Measurements from ENCODE around the gene EBP.
"Not testable (repeated sequence)": the region's sequence is repeated elsewhere in the genome, so short reads cannot be mapped to it uniquely, and the experiment has no call there.

The EBP gene

DNA sequence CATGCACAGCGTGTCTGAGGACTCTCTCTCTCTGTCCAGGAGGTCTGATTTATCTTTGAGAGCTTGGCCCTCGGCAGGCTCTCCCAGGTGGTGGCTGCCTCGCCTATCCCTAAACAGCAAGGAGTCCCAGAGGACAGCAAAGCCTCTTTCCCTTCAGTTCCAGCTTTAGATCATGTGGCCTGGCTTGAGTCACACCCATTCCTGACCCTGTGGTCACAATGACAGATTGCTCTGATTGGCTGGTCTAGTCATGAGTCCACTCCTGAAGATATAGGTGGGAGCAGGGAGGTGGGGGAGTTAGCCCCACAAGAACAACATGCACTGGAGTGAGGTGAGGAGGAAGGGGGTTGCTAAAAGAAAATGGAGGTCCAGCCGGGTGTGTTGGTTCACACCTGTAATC is 24.9 kb upstream of the EBP start:
- no peak for DNase-seq

DNA sequence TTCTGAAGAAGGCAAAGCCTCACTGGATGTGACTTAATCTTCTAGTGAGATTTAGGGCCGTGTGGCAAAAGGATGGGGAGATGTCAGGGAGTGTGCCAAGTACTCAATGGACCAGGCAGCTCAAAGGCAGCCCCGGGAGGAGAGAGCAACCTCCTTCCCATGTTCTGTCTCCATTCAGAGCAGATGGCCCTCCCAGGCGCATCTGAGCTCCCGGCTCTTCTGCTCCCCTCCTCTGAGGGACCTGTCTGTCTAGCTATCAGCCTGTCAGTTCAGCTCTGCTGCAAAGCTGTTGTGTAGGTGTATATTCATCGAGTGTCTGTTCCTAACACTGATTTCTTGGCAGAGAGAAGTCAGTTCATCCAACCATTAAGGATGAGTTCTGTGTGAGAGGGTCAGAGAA is 23.7 kb upstream of the EBP start:
- DNase-seq = no peak

DNA sequence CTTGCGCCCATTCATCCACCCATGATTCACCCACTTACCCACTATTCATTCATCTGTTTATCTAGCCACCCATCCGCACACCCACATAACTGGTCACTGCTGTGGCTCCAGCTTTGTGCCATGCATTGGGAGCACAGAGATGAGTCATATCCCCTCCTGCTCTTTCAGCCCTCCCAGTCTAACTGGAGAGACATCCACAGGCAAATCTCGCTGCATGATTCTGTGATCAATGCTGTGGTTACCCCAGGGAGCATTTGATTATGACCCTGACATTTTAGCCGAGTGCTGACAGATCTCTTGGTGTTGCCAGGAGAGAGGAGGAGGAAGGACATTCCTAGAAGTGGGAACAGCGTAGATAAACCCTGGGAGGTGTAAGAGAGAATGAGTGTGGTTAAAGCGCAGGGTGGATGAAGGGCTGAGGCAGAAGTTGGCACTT is 23.2 kb upstream of the EBP start:
- peak; percentile 8 for DNase-seq

DNA sequence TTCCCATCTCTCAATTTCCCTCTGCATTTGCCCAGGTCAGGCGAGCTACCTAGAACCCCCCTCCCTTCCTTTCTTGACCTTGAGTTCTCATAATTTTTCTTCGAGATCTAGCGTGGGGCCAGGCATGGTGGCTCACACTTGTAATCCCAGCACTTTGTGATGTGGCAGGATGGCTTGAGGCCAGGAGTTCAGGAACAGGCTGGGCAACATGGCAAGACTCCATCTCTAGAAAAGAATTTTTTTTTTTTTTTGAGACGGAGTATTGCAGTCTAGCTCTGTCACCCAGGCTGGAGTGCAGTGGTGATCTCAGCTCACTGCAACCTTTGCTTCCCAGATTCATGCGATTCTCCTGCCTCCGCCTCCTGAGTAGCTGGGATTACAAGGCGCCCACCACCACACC is 17.3 kb upstream of the EBP start:
- DNase-seq = no peak

DNA sequence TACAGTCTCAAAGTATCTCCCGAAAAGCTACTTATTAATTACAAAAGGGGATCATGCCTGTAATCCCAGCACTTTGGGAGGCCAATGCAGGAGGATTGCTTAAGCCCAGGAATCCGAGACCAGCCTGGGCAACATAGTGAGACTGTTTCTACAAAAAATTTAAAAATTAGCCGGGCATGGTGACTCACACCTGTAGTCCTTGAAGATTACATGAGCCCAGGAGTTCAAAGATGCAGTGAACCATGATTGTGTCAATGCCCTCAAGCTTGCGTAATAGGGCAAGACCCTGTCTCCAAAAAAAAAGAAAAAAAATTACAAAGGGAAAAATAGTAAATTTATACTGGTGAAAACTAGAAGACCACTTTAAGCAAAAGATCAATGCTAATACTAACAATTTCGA is 16.1 kb upstream of the EBP start:
- no peak for DNase-seq

DNA sequence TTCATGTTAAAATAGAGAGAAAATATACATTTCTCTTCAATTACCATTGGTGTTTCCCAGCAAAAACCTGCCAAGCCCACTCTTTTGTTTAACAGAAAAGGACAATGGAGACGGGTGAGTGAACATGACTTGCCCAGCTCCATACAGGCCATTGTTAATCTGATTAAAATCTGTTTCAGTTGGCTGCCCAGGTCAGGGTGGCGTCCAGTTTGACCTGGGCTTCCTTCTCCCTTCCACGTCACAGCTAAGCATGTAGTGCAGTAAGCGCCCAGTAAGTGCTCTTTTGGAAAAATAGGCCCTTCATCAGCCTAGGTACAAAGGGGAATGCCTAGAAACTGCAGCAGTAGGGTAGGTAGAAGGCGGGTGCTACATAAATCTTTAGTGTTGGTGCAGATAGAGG is 14.4 kb upstream of the EBP start:
- DNase-seq = no peak

DNA sequence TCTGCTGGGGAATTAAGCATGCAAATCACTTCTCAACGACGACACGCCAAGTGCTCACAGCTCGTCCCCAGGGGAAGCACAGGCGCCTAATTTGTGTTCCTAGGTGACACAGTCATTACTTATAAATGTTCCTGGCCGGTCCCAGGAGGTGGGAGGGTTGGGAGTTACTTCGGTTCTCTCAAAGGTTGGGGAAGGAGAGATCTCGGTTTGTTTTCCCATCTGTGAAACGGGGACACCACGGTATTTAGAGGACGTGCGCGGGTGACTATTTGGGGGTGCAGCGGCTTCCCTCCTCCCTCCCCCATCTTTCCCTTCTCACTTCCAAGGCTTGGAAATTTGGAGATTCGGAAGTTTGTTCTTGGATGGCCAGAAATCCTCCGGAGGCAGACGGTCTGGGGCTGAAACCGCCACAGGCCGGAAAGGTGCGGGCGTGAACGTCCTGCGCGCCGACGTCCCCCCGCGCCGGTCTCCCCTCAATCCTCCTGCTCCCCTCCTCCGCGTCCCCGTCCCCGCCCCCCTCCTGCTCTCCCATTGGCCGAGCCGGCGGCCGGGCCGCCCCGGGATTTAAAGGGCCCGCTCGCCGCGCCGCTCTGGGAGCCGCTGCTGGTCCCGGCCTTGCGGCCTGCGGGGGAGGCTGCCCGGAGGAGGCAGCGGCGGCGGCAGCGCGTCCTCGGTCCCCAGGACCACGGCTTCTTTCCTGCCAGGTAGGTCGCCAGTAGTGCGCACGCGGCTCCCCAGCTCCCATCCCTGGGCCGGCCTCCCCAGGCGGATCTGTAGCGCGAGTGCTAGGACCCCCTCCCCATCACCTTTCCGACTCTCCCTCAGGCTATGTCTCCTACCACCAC is 13.0 kb upstream of the EBP start, which contains the start of gene PORCN:
Gene PORCN (plus strand): TSS at position 593 of the 845 bp plus-strand sequence. CDS start 829 bp downstream, outside the sequence.
- DNase-seq = peak; percentile 2

DNA sequence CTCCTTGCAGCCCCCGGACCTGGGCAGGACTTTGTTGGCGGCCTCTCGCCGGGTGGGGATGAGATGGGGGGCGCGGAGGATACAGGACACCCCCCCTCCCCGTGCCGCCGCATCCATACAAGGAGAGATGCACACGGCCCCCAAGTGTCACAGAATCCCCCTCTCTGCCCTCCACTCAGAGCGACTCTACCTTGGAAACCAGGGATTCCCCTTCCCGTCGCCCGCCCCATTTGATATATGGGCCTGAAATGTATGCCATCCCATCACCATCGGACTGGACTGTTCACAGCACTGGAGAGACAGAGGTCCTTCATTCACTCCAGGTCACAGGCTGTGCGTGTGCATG is 12.4 kb upstream of the EBP start:
- no peak for DNase-seq

DNA sequence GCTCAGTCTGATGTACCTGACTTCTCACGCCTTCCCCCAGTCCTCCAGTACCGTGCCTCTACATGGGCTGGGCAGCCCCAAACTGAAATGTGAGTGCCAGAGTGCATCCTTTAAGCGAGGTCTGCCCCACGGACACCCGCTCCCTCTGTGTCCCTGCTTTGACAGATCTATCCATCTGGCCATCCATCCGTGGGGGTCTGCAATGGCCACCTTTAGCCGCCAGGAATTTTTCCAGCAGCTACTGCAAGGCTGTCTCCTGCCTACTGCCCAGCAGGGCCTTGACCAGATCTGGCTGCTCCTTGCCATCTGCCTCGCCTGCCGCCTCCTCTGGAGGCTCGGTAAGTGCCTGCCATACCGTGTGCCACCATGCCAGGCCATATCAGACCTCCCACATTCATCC is 12.0 kb upstream of the EBP start:
- no peak for DNase-seq

DNA sequence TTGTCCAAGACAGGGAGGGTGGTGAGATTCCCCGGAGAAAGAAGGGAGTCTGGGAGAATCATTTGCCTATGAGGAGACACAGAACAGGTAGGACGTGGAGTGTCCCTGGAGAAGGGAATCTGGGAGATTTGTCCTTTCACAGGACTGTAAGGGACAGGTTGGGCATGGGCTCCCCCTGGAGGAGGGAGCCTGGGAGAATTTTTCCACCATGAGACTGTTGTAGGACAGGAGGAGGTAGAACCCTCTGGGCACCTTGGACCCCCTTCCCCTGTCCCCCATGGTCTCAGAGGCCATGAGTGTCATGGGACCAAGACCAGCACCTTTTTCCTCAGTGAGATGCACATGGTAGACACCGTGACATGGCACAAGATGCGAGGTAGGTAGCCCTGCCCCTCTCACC is 10.0 kb upstream of the EBP start:
- no peak for DNase-seq

DNA sequence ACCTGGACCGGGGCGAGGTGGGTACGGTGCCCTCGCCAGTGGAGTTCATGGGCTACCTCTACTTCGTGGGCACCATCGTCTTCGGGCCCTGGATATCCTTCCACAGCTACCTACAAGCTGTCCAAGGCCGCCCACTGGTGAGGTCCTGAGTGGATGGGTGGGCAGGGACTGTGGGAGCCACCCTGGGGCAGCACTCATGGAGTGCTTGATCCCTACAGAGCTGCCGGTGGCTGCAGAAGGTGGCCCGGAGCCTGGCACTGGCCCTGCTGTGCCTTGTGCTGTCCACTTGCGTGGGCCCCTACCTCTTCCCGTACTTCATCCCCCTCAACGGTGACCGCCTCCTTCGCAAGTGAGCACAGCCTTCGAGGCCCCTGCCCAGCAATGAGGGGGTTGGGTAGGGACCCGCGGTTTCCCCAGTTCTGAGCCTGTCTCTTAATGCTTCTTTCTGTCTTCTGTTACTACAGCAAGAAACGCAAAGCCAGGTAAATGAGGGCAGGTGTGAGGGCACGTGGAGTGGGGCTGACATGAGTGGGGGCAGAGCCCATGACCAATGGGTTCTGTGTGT is 9.2 kb upstream of the EBP start:
- DNase-seq = no peak

DNA sequence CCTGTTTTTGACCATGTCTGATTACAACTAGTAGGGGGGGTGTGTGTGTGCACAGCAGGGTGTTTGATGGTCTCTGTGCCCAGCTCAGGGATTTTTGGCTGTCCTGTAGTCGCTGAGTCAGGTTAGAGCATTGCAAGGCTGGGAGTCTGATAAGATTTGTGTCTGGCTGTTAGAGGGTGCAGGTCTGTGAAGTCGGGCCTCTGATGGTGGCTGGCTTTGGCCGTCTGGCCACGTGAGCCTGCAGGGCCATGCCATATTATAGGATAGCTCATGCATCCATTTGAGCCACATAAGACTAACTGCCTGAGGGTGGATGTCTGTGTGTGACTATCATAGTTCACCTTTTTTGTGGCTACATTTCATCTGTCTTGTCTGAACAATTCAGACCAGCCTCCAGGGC is 7.9 kb upstream of the EBP start:
- no peak for DNase-seq

DNA sequence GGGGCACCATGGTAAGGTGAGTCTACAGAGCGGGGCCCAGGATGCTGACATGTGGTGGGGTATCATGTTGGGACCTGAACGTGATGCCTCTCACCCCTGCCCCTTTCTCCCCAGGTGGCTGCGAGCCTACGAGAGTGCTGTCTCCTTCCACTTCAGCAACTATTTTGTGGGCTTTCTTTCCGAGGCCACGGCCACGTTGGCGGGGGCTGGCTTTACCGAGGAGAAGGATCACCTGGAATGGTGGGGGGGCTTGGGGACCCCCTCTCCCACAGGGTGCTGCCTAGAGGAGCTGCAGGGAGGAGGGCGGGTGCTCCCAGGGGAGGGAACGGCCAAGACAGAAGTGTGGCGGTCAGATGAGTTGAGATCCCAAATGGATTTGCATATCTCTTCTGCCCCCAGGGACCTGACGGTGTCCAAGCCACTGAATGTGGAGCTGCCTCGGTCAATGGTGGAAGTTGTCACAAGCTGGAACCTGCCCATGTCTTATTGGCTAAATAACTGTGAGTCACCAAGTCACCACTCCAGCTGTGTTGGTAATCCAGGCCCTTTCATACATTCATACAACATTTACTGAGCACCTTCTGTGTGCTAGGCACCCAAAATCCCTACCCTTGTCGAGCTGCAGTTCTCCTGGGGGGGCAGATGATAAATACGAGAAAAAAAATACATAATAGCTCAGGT is 7.3 kb upstream of the EBP start:
- DNase-seq = no peak

DNA sequence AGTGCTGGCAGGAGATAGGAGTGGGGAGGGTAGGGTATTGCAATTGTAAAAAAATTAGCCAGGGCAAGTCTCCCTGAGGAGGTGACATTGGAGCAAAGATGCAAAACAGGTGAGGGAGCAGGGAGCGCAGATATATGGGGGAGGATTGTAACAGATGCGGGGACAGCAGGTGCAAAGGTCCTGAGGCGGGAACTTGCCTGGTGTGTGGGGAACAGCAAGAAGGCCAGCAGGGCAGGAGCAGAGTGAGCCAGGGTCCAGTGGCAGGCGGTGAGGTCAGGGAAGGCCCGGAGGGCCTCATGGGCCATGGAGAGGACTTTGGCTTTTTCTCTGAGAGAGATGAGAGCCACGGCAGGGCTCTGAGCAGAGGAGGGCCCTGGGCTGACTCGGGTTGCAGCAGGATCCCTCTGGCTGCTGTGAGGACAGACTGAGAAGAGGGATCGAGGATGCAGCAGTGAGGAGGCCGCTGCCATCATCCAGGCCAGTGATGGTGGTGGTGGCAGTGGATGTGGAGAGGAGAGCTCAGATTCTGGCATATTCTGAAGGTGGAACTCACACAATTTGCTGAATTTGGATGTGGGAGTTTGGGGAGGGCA is 6.6 kb upstream of the EBP start:
- DNase-seq = no peak

DNA sequence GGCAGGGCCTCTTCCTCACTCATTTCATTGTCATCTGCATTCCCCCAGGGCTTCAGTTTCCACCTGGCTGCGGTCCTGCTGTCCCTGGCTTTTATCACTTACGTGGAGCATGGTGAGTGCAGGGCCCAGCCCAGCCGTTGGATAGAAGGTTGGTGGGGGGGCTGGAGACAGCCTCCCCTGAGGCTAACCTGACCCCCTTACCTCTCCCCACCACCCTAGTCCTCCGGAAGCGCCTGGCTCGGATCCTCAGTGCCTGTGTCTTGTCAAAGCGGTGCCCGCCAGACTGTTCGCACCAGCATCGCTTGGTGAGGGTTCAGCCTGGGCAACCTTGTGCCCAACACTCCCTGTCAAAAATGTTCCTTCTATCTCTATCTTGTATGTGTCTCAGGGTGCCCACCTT is 5.8 kb upstream of the EBP start:
- DNase-seq = no peak

DNA sequence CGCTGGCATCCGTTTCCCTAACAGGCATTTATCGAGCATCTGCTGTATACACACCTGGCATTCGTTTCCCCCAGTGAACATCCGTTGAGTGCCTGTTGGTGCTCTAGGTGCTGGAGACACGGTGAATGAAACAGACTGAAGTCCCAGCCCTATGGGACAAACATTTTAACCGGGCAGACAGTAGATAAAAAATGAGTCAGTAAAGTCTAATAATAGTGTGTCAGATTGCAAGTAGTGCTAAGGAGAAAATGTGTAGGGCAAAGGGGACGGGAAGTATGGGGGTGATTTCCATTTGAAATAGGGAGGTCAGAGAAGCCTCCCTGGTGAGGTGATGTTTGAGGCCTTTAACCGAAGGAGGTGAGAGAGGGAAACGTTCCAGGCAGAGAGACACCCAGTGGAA is 5.3 kb upstream of the EBP start:
- no peak for DNase-seq

DNA sequence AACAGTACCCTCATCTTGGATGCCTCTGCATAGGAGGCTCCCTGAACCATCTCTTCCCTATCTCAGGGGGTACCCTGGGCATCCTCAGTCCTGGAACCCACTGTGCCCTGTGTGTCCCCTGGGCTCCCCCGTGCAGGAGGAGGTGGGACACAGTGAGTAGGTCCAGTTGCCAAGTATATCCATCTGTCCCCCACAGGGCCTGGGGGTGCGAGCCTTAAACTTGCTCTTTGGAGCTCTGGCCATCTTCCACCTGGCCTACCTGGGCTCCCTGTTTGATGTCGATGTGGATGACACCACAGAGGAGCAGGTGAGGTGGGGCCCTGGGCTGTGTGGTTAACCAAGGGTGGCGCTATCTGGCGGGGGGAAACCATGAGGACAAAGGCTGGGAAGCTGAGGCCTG is 4.6 kb upstream of the EBP start:
- no peak for DNase-seq

DNA sequence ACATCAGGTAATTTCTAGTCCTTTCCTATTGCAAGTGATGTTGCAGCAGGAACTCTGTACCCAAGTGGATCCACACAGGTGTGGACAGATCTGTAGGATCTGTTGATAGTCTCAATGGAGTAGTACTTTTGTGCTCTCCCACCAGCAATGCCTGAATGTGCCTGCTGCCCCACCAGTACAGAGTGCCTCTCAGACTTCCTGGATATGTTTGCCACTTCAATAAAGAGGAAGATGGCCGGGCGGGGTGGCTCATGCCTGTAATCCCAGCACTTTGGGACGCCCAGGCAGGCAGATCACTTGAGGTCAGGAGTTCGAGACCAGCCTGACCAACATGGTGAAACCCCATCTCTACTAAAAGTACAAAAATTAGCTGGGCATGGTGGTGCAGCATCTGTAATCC is 2.1 kb upstream of the EBP start:
- DNase-seq = not testable (repeated sequence)

DNA sequence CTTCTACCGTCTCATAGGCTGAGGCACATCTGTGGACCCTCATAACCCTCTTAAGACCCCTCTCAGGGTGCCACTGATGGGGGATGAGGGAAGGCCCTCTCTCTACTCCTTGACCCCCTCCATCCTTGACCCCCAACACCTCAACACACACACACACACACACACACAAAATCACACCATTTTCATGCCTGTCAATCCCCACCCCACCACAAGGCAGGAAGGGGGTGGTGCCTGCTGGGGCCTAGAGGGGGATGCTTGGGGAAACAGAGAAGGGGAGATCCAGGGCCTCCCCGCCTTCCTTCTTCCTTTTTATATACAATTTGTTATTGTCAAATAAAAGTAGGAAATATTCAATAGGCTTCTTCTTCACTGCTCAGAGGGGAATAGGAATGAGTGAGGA is 1.2 kb upstream of the EBP start:
- DNase-seq = no peak

DNA sequence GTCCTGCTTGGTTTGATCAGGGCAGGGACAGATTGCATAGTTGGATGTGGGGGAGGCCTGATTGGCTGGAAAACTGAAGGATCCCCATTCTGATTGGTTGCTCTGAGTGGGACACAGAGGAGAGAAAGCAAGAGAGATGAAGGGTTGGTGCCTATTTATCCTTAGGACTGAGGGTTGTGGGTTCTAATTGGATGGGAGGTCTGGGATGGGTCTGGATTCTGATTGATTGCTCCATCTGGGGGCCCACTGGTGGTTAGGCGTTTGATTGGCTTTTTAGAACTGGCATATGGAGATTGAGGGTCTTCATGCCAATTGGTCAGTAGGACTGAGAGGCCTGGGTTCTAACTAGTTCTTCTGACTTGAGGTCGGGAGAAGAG is 644 bp upstream of the EBP start:
- no peak for DNase-seq

DNA sequence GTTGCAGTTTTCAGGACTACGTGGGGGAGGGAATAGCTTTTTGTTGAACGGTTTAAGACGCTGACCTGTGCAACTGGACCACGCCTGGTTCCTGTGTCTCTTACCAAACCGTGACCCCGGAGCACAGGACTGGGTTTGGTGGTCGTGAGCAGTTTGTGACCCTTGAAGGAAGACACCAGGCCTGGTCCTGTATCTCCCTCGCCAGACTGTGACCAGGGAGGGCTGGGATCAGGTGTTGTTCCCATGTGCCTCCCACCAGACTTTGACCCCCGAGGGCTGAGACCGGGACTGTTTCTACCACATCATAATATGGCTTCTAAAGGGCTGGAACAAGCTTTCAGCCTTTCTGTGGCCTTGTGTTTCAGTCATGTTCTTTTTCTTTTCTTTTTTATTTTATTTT is 683 bp downstream of the EBP start:
- no peak for DNase-seq

DNA sequence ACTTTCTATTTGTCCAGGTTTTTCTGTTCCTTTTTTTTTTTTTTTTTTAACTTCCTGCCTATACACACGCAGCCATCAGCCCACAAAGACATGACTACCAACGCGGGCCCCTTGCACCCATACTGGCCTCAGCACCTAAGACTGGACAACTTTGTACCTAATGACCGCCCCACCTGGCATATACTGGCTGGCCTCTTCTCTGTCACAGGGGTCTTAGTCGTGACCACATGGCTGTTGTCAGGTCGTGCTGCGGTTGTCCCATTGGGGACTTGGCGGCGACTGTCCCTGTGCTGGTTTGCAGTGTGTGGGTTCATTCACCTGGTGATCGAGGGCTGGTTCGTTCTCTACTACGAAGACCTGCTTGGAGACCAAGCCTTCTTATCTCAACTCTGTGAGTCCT is 2.1 kb downstream of the EBP start:
- DNase-seq = no peak

DNA sequence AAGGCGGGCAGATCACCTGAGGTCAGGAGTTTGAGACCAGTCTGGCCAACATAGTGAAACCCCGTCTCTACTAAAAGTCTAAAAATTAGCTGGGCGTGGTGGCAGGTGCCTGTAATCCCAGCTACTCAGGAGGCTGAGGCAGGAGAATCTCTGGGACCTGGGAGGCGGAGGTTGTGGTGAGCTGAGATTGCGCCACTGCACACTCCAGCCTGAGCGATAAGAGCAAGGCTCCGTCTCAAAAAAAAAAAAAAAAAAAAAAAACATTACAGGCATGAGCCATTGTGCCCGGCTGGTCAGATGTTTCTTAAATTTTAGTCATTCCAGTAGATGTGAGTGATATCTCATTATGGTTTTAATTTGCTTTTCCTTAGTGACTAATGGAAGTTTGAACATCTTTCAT is 4.2 kb downstream of the EBP start:
- not testable (repeated sequence) for DNase-seq

DNA sequence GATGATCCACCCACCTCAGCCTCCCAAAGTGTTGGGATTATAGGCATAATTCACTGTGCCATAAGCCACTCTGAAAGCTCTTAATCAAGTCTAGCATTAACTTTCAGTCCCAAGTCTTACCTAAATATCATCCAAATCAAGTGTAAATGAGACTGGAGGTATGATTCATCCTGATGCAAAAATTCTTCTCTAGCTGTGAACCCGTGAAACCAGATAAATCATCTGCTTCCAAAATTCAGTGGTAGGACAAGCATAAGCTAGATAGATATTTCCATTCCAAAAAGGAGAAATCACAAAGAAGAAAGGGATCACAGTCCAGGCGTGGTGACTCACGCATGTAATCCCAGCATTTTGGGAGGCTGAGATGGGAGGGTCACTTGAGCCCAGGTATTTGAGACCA is 9.1 kb downstream of the EBP start:
- no peak for DNase-seq
